Activated CD4-positive, alpha-beta T cell treated with anti-CD3 and anti-CD28 coated beads for 48 hours (primary cell): Measurements from ENCODE around the gene UNC13B.
"Not testable (repeated sequence)": the region's sequence is repeated elsewhere in the genome, so short reads cannot be mapped to it uniquely, and the experiment has no call there.

Experiments used
- DNase-seq: peaks from one replicate; pipeline ENCODE4 v3.0.0-alpha.2; 2020

UNC13B gene

GRCh38 chr9:35395706-35396101, 233.9 kb downstream of the UNC13B start:
- DNase-seq, result no peak

DNA sequence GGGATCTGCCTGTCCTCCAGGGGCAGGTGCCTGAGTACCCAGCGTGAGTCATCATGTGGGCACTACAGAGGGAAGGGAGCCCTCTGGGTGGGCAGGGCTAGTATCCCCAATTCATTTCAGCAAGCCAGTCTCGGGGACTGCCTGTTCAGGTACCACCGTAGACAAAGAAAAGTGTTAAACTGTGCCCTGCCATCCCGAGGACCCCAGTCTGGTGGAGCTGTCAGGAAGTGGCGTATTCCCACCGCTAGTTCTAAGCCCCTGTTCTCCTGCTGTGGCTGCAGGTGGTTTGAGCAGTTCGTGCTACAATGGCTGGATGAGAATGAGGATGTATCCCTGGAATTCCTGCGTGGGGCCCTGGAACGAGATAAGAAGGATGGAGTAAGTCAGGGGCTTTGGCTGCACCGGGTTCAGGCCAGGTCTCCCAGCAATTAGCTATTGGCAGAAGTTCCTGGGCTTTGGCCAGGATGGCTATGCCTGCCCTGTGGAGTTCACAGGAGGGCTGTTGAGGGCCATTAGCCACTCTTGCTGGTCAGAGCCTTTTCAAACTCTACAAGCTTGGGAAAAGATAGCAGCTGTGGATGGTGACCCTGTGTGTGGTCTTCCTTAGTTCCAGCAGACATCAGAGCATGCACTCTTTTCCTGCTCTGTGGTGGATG, 234.9 kb downstream of the UNC13B start:
- no peak for DNase-seq

- no peak for DNase-seq
These were observed 235.4 kb downstream of the UNC13B start for GRCh38 chr9:35397216-35397698.

DNA sequence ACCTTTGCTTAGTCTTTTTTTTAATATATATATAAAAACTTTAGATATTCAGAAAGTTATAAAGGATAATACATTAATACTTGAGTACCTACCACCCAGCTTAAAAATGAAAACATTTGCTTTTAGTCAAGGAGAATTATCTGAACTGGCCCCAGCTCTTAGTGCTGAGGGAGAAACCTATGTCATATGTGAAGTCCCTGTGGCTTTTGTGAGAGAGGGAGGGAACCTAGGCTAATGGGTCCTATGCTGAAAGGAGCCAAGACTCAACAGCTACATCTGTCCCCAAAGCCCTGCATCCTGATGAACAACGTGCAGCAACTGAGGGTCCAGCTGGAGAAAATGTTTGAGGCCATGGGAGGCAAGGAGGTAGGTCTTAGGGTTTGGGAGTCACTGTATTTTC, 236.1 kb downstream of the UNC13B start:
- DNase-seq, result no peak

DNA sequence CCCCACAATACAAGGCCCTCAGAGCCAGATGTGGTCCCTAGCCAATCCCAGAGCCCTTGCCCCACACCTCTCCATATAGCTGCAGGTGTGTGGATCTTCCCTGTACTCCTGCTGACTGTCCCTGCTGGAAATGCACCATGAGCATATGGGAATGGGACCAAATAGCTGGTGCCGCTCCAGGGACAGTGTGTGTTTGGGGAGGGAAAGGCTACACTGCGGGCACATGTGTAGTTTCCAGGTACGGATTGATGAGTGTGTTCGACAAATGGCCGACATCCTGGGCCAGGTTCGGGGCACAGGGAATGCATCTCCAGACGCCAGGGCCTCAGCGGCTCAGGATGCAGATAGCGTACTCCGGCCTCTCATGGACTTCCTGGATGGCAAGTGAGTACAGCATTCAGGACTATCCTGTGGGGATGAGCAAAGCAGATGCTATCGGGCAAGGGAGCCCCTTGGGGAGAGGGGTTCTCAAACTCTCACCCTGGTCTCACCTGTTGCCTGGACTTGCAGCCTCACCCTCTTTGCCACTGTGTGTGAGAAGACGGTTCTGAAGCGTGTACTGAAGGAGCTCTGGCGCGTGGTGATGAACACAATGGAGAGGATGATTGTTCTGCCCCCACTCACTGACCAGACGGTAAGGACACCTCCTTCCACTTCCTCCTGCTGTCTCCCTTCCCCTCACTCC, 237.0 kb downstream of the UNC13B start:
- DNase-seq, result no peak

- no peak for DNase-seq
These were observed 243.1 kb downstream of the UNC13B start for GRCh38 chr9:35404865-35405264.

GRCh38 chr9:35406183-35406959, 244.6 kb downstream of the UNC13B start:
- peak; percentile 65 for DNase-seq

DNA sequence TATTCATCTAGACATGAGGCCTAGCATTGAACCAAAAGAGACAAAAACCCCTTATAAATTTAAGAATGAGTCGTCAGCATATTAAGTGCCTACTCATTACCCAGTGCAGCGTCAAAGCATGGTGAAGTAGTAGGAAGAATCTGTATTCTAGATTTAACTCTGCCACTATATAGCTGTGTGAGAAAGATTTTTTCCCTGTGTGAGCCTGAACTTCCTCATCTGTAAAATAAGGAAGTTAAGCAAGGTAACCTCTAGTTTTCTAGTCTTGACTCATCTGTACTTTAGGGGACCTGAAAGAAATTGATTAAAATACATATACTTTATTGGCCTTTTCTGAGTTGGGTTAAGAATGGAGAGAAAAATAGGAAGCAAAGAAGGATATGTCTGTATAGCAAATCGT, 246.0 kb downstream of the UNC13B start:
- no peak for DNase-seq

DNA sequence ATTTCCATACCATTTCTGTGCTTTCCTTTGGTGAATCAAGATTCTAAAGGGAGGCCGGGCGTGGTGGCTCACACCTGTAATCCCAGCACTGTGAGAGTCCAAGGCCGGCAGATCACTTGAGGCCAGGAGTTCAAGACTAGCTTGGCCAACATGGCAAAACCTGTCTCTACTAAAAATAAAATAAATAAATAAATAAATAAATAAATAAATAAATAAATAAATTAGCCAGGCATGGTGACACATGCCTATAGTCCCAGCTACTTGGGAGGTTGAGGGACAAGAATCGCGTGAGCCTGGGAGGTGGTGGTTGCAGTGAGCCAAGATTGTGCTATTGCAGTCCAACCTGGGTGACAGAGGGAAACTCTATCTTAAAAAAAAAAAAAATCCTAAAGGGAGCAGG, 247.6 kb downstream of the UNC13B start:
- DNase-seq, result not testable (repeated sequence)

DNA sequence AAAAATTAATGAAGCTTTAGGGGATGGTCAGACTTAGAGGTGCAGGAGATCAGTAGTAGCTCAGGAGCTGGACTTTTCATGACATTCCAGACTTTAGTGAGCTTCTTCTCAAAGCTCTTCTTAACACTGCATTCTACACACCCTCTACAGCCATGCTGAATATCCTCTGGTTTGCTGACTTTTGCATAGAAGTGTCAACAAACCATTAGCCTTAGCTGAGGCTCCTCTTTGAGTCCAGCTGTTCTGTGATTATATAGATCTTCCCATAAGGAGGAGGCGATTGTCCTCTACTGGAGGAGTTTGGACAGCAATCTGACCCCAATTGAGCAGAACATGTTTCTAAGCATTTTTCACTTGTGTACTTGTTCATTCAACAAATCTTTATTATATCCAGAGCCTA, 253.1 kb downstream of the UNC13B start:
- DNase-seq, result no peak

DNA sequence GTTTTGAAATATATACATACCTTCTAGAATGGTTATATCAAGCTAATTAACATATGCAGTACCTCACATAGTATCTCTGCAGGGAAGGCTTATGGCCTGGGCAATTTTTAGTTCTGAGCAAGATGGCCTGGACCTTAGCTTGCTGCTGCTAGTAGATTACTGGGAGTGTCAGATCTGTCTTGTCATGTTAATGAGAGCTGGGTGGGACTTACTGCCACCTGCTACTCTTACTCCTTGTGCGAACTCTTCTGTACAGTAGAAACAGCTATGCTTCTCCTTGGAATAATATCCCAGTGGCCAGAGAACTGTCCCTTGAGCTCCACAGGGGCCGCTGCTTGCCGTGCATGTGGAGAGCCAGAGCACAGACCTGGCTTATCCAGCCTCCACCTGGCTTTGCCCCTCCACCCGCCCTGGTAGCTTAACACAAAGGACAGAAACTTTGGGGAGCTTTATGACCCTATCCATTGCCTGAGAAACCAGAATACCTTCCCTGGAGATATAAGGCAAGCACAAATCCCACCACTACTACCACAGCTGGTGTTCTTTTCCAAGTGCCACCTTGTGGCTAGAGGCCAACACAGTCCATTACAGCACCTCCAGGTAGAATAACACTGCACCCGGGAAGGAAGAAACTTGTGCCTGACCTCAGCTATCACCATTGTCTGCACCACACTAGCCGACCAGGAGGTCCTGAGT, 253.7 kb downstream of the UNC13B start:
- no peak for DNase-seq

GRCh38 chr9:35416098-35416427, 254.3 kb downstream of the UNC13B start:
- DNase-seq, result no peak

GRCh38 chr9:35422346-35422745, 260.5 kb downstream of the UNC13B start:
- no peak for DNase-seq

GRCh38 chr9:35422753-35423152, 260.9 kb downstream of the UNC13B start:
- no peak for DNase-seq

- no peak for DNase-seq
These were observed 261.7 kb downstream of the UNC13B start for GRCh38 chr9:35423499-35423898.

GRCh38 chr9:35424356-35425352, 262.8 kb downstream of the UNC13B start:
- no peak for DNase-seq

DNA sequence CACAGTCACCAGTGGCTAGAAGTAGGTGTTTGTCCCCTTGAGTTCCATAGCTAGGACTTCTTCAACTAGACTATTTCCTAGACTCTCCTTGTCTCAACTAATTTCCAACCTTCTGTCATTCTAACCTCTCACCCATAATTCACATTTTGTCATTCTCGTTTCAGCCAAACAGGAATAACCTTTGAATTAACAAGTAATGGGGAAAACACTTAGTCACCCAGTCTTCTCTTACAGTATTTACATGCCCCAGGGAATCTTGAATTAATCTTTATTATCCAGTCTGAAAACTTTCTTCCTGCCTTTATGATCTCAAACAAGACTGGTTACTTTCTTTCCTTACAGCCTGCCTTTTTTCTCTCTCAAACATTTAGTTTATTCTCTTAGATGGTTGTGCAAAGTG, 264.8 kb downstream of the UNC13B start:
- no peak for DNase-seq

- DNase-seq, result no peak
These were observed 269.7 kb downstream of the UNC13B start for GRCh38 chr9:35431467-35431866.

DNA sequence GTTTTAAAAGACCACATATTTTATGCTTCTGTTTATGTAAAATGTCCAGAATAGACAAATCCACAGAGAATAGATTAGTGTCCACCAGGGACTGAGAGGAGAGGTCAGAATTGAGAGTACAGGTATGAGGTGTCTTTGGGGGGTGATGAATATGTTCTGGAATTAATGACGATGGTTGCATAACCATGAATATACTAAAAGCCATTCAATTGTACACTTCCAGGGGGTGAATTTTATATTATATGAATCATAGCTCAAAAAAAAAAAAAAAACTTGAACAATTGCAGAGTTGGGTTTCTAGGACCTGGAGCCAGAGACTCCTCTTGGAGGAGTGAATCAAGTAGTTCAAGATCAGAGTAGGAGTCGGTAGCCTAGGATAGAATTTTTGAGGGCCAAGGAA, 270.3 kb downstream of the UNC13B start:
- DNase-seq, result no peak

- DNase-seq, result no peak
These were observed 275.1 kb downstream of the UNC13B start for GRCh38 chr9:35436933-35437332.

DNA sequence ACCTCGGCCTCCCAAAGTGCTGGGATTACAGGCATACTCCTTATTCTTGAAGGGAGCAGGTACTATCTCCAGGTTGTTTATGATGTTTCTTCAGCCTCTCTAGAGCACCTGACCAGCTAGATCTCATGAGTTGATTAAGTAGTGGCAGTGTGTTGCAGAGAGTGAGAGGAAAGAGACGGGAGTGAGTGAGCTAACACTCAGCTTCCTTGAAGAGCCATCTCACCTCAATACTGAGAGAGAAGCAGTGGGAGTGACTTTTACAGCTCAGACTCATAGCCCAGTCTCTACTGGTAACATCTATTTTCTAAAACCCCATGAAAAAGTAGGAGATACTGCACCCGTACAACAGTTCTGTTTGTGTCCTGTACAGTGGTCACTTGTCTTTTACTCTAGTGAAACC, 284.2 kb downstream of the UNC13B start:
- no peak for DNase-seq

DNA sequence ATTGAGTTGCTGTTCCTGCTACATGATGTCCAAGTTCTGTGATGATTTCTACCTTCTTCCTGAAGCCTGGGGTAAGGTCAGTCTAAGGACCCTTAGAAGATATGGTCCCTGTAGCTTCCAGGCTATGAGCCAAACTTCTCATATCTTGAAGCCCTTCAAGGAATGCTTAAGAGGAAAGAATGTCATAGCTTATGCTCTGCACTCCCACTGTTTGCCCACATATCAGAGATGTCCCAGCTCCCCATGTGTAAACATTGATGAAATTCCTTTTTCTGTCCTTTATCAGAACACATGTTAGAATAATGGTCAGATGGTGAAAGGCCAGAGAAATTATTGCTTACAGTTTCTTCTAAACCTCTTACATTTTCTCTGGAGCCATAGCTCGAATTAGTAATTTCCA, 286.7 kb downstream of the UNC13B start:
- DNase-seq, result no peak
